ENCODE data around the gene CHID1.

CHID1 gene

DNA sequence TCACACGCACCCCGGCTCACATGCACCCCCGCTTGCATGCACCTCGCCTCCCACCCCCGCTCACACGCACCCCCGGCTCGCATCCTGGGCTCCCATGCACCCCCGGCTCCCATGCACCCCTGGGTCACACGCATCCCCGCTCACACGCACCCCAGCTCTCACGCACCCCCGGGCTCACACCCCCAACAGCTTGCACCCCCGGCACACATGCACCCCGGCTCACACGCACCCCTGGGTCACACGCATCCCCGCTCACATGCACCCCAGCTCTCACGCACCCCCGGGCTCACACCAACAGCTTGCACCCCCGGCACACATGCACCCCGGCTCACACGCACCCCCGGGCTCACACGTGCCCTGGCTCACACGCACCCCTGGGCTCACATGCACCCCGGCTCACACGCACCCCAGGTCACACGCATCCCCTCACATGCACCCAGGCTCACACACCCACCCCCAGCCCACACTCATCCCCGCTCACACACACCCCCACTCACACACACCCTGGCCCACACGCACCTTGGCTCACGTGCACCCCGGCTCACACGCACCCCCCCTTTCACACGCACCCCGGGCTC is 51.8 kb downstream of the CHID1 start:
- Histone ChIP-seq H3K36me3 (ENCODE audit: control insufficient read depth in 4 of 4, insufficient read depth in 4 of 4, low read length in 3 of 4) (peaks cover 0 to 4% (median 0%) of the 10 kb centered on the region in 4 experiments), H3K9me3 (ENCODE audit: control extremely low read depth in 1 of 5, control insufficient read depth in 4 of 5, insufficient read depth in 2 of 5, low read depth in 1 of 5, low read length in 4 of 5) (no peaks in the 10 kb centered on the region), H3K27me3 (replicated peaks in 2 of 5; ENCODE audit: control insufficient read depth in 4 of 5, insufficient read depth in 5 of 5, low read length in 4 of 5) (no peaks in the 10 kb centered on the region), H3K27ac (ENCODE audit: insufficient read depth in 1 of 2, low read depth in 1 of 2, low read length in 2 of 2, poor library complexity in 1 of 2, severe bottlenecking in 2 of 2) (no peak overlapping the region), H3K4me1 (ENCODE audit: control extremely low read depth in 1 of 4, control insufficient read depth in 4 of 4, insufficient read depth in 4 of 4, low read length in 3 of 4) (peaks cover 0 to 7% (median 4%) of the 10 kb centered on the region in 4 experiments), H3K4me3 (ENCODE audit: control insufficient read depth in 1 of 7, extremely low read depth in 1 of 7, insufficient read depth in 4 of 7, low read depth in 2 of 7, low read length in 6 of 7) (no peak overlapping the region)
- ChIA-PET CTCF (interaction anchor here (1.0 kb wide), 1 partner anchor 10 kb away, joined by 4 read pairs; no protein-coding TSS in a partner anchor), POLR2A (interaction anchor here (1.0 kb wide), 1 partner anchor 12 kb away, joined by 3 read pairs; no protein-coding TSS in a partner anchor)
- WGBS (ENCODE audit: insufficient coverage), result 99% methylated on average over 19 of the region's 37 CpGs
- no peak for DNase-seq

DNA sequence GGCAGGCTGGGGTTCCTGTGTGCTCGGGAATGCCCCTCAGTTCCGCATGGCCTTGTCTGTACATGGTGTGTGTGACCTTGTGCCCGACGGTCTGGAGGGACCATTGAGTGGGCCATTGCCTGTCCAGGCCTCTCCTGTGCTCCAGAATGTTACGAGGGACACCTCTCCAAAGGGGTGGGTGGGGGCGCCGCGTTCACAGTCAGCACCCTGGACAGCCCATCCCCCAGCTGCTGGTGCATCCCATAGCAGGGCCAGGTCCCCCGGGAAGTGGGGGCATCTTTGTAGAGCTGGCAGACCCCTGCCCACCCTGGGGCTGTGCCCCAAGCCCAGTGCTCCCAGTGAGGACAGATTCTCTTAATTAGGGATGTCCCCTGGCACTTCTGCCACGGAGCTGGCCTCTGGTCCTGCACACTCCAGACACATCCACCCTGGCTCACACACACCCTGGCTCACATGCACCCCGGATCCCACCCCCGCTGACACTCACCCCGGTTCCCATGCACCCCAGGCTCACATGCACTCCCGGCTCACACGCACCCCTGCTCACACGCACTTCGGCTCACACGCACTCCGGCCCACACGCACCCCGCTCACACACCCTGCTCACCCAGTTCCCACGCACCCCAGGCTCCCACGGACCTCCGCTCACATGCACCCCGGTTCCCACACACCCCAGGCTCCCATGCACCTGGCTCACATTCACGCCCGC is 52.4 kb downstream of the CHID1 start:
- peaks cover 0 to 7% (median 4%) of the 10 kb centered on the region in 4 experiments for H3K4me1 ChIP-seq (ENCODE audit: control extremely low read depth in 1 of 4, control insufficient read depth in 4 of 4, insufficient read depth in 4 of 4, low read length in 3 of 4)
- no peak overlapping the region for H3K4me3 ChIP-seq (ENCODE audit: control insufficient read depth in 1 of 7, extremely low read depth in 1 of 7, insufficient read depth in 4 of 7, low read depth in 2 of 7, low read length in 6 of 7)
- no peak for DNase-seq
- 91% methylated on average over 20 of the region's 27 CpGs for WGBS (ENCODE audit: insufficient coverage)
- no peaks in the 10 kb centered on the region for H3K27me3 ChIP-seq (replicated peaks in 2 of 5; ENCODE audit: control insufficient read depth in 4 of 5, insufficient read depth in 5 of 5, low read length in 4 of 5)
- POLR2A ChIA-PET, result no interaction called here
- H3K27ac ChIP-seq (ENCODE audit: insufficient read depth in 1 of 2, low read depth in 1 of 2, low read length in 2 of 2, poor library complexity in 1 of 2, severe bottlenecking in 2 of 2), result no peak overlapping the region
- CTCF ChIA-PET, result interaction anchor here (2.2 kb wide), 1 partner anchor 10 kb away, joined by 6 read pairs; no protein-coding TSS in a partner anchor
- H3K9me3 ChIP-seq (ENCODE audit: control extremely low read depth in 1 of 5, control insufficient read depth in 4 of 5, insufficient read depth in 2 of 5, low read depth in 1 of 5, low read length in 4 of 5), result no peaks in the 10 kb centered on the region
- H3K36me3 ChIP-seq (ENCODE audit: control insufficient read depth in 4 of 4, insufficient read depth in 4 of 4, low read length in 3 of 4), result peaks cover 0 to 4% (median 0%) of the 10 kb centered on the region in 4 experiments

DNA sequence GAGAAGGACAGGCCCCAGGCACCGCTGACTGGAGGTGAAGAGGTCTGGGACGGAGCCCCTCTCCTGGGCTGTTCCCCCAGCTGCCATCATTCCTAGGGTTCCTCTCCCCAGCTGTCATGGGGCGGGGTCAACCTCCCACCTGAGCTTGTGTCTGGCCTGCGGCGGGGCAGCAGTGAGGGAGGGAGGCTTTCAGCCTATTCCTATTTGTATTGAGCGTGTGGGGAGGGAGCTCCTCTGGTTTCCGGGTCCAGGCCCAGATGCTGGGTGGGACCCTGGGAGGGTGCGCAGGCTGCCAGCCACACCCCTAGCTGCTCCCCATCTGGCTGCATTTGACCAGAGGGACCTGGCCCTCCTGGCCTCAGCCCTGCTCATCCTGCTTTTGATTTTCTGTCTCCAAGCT is 54.2 kb downstream of the CHID1 start:
- Histone ChIP-seq H3K36me3 (ENCODE audit: control insufficient read depth in 4 of 4, insufficient read depth in 4 of 4, low read length in 3 of 4) (peaks cover 0 to 4% (median 0%) of the 10 kb centered on the region in 4 experiments), H3K4me3 (ENCODE audit: control insufficient read depth in 1 of 7, extremely low read depth in 1 of 7, insufficient read depth in 4 of 7, low read depth in 2 of 7, low read length in 6 of 7) (no peak overlapping the region), H3K27me3 (replicated peaks in 2 of 5; ENCODE audit: control insufficient read depth in 4 of 5, insufficient read depth in 5 of 5, low read length in 4 of 5) (no peaks in the 10 kb centered on the region), H3K27ac (ENCODE audit: insufficient read depth in 1 of 2, low read depth in 1 of 2, low read length in 2 of 2, poor library complexity in 1 of 2, severe bottlenecking in 2 of 2) (no peak overlapping the region), H3K4me1 (ENCODE audit: control extremely low read depth in 1 of 4, control insufficient read depth in 4 of 4, insufficient read depth in 4 of 4, low read length in 3 of 4) (peaks cover 0 to 7% (median 4%) of the 10 kb centered on the region in 4 experiments), H3K9me3 (ENCODE audit: control extremely low read depth in 1 of 5, control insufficient read depth in 4 of 5, insufficient read depth in 2 of 5, low read depth in 1 of 5, low read length in 4 of 5) (no peaks in the 10 kb centered on the region)
- WGBS (ENCODE audit: insufficient coverage), result 100% methylated on average over 5 of the region's 8 CpGs
- CTCF ChIA-PET, result interaction anchor here (1.5 to 2.2 kb wide), 2 partner anchors 9 to 72 kb away, joined by 6 read pairs; no protein-coding TSS in a partner anchor
- no peak for DNase-seq
- POLR2A ChIA-PET, result no interaction called here

DNA sequence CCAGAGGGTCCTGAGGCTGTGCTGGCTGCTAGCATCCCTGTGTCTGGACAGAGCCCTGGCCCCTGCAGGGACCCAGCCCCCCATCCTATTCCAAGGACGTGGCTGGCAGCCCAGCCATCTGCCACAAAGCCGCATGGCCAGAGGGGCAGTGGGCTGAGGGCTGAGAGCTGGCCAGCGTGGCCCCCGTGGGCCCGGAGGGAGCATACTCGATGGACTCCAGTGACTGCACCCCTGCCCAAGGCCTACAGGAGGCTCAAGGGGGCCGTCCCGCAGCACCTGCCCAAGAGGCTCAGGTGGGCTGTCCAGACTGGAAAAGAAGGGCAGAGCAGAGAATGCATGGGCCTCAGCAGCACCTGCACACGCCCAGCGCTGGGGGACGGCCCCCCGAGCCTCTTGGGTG is 54.8 kb downstream of the CHID1 start:
- no peak for DNase-seq
- H3K36me3 ChIP-seq (ENCODE audit: control insufficient read depth in 4 of 4, insufficient read depth in 4 of 4, low read length in 3 of 4), result peaks cover 0 to 4% (median 0%) of the 10 kb centered on the region in 4 experiments

DNA sequence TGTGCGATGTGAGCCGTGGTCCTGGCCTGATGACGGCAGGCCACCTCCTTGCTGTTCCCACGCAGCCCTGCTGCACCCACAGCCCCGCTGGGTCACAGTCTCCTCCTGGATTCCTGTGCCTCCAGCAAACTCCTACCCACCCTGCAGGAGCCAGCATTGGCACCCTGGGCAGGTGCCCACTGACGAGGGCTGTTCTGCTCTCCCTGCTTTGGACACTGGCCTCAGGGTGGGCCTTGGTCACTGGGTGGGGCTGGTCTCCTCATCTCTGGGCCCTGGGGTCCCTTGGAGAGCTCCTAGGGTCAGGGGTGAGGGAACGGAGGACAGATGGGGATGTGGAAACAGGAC is 55.3 kb downstream of the CHID1 start:
- no peak overlapping the region for H3K27ac ChIP-seq (ENCODE audit: insufficient read depth in 1 of 2, low read depth in 1 of 2, low read length in 2 of 2, poor library complexity in 1 of 2, severe bottlenecking in 2 of 2)
- peaks cover 0 to 4% (median 0%) of the 10 kb centered on the region in 4 experiments for H3K36me3 ChIP-seq (ENCODE audit: control insufficient read depth in 4 of 4, insufficient read depth in 4 of 4, low read length in 3 of 4)
- DNase-seq, result no peak
- ChIA-PET POLR2A (no interaction called here), CTCF (interaction anchor here (0.9 kb wide), 1 partner anchor 9 kb away, joined by 3 read pairs; no protein-coding TSS in a partner anchor)
- no peaks in the 10 kb centered on the region for H3K9me3 ChIP-seq (ENCODE audit: control extremely low read depth in 1 of 5, control insufficient read depth in 4 of 5, insufficient read depth in 2 of 5, low read depth in 1 of 5, low read length in 4 of 5)
- H3K4me1 ChIP-seq (ENCODE audit: control extremely low read depth in 1 of 4, control insufficient read depth in 4 of 4, insufficient read depth in 4 of 4, low read length in 3 of 4), result peaks cover 0 to 7% (median 4%) of the 10 kb centered on the region in 4 experiments
- no peak overlapping the region for H3K4me3 ChIP-seq (ENCODE audit: control insufficient read depth in 1 of 7, extremely low read depth in 1 of 7, insufficient read depth in 4 of 7, low read depth in 2 of 7, low read length in 6 of 7)
- no peaks in the 10 kb centered on the region for H3K27me3 ChIP-seq (replicated peaks in 2 of 5; ENCODE audit: control insufficient read depth in 4 of 5, insufficient read depth in 5 of 5, low read length in 4 of 5)
- 94% methylated on average over 7 of the region's 7 CpGs for WGBS (ENCODE audit: insufficient coverage)

More for the DNA sequence above, 54.8 kb downstream of the CHID1 start:
- no peaks in the 10 kb centered on the region for H3K27me3 ChIP-seq (replicated peaks in 2 of 5; ENCODE audit: control insufficient read depth in 4 of 5, insufficient read depth in 5 of 5, low read length in 4 of 5)
- H3K27ac ChIP-seq (ENCODE audit: insufficient read depth in 1 of 2, low read depth in 1 of 2, low read length in 2 of 2, poor library complexity in 1 of 2, severe bottlenecking in 2 of 2), result no peak overlapping the region
- H3K4me3 ChIP-seq (ENCODE audit: control insufficient read depth in 1 of 7, extremely low read depth in 1 of 7, insufficient read depth in 4 of 7, low read depth in 2 of 7, low read length in 6 of 7), result no peak overlapping the region
- CTCF ChIA-PET, result interaction anchor here (0.9 to 2.2 kb wide), 3 partner anchors 8 to 73 kb away, joined by 3 to 6 read pairs (median 6); no protein-coding TSS in a partner anchor
- POLR2A ChIA-PET, result no interaction called here
- H3K9me3 ChIP-seq (ENCODE audit: control extremely low read depth in 1 of 5, control insufficient read depth in 4 of 5, insufficient read depth in 2 of 5, low read depth in 1 of 5, low read length in 4 of 5), result no peaks in the 10 kb centered on the region
- 94% methylated on average over 11 of the region's 12 CpGs for WGBS (ENCODE audit: insufficient coverage)
- peaks cover 0 to 7% (median 4%) of the 10 kb centered on the region in 4 experiments for H3K4me1 ChIP-seq (ENCODE audit: control extremely low read depth in 1 of 4, control insufficient read depth in 4 of 4, insufficient read depth in 4 of 4, low read length in 3 of 4)

DNA sequence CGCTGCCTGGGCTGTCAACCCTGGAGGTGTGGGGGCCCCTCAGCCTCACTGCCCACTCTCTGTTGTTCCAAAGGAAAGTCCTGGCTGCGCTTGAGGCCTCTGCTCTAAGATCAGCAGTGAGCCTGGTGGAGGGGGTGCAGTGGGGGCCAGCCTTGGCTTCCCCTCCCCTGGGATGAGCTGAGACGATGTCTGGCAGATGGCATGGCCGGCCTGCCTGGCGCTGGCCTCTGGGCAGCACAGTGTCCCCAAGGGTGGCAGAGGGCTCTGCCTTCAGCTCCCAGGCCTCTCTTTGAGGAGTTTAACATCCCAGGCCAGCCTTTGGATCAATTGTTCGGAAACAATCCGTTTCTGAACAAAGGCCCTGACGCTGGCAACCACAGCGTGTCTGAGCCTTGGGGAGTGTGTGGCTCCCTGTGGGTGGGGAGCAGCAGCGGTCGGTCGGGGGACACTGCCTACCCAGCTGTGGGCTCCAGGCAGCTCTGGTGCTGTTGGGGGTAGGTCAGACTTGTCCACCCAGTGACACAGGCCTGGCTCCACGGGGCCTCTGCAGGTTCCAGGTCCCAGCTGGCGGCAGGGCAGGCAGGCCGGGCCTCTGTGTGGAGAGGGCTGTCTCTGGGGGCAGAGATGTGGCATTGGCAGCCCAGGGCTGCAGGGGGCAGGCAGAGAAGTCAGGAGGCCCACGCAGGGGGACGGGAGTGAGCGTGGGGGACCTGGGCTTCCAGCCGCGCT is 55.8 kb downstream of the CHID1 start:
- H3K27ac ChIP-seq (ENCODE audit: insufficient read depth in 1 of 2, low read depth in 1 of 2, low read length in 2 of 2, poor library complexity in 1 of 2, severe bottlenecking in 2 of 2), result no peak overlapping the region
- peaks cover 0 to 4% (median 0%) of the 10 kb centered on the region in 4 experiments for H3K36me3 ChIP-seq (ENCODE audit: control insufficient read depth in 4 of 4, insufficient read depth in 4 of 4, low read length in 3 of 4)
- peaks cover 0 to 2% (median 0%) of the 10 kb centered on the region in 5 experiments for H3K27me3 ChIP-seq (replicated peaks in 2 of 5; ENCODE audit: control insufficient read depth in 4 of 5, insufficient read depth in 5 of 5, low read length in 4 of 5)
- ChIA-PET CTCF (interaction anchor here (0.9 kb wide), 1 partner anchor 9 kb away, joined by 3 read pairs; no protein-coding TSS in a partner anchor), POLR2A (no interaction called here)
- DNase-seq, result no peak
- H3K4me3 ChIP-seq (ENCODE audit: control insufficient read depth in 1 of 7, extremely low read depth in 1 of 7, insufficient read depth in 4 of 7, low read depth in 2 of 7, low read length in 6 of 7), result no peak overlapping the region
- H3K4me1 ChIP-seq (ENCODE audit: control extremely low read depth in 1 of 4, control insufficient read depth in 4 of 4, insufficient read depth in 4 of 4, low read length in 3 of 4), result peaks cover 0 to 8% (median 6%) of the 10 kb centered on the region in 4 experiments
- no peaks in the 10 kb centered on the region for H3K9me3 ChIP-seq (ENCODE audit: control extremely low read depth in 1 of 5, control insufficient read depth in 4 of 5, insufficient read depth in 2 of 5, low read depth in 1 of 5, low read length in 4 of 5)
- WGBS (ENCODE audit: insufficient coverage), result 98% methylated on average over 14 of the region's 20 CpGs
